GM13977 (cell line): ENCODE results near the gene PRSS27.

ENCODE experiments used
- DNase-seq: peaks from one replicate; pipeline ENCODE4 v3.0.0; 2012; ENCODE audit warnings: low spot score
- in situ Hi-C: fragments of 300-500 bp; cut with MboI; formaldehyde crosslinking; loops from one replicate; pipeline ENCODE4 v1.12.0; 2022; ENCODE audit warnings: low sequenced_read_pairs, low pct_unique_long_range_greater_than_20kb, mixed read lengths, inconsistent platforms; ENCODE audit not compliant: unreplicated experiment
- TF ChIP-seq, protein P1 (sequence below): IDR thresholded peaks from 2 replicates; pipeline ENCODE4 v1.5.1; 2012; ENCODE audit warnings: mild to moderate bottlenecking, control low read depth; ENCODE audit not compliant: insufficient read depth; ENCODE audit errors: extremely low read depth, missing control alignments

PRSS27 gene

DNA sequence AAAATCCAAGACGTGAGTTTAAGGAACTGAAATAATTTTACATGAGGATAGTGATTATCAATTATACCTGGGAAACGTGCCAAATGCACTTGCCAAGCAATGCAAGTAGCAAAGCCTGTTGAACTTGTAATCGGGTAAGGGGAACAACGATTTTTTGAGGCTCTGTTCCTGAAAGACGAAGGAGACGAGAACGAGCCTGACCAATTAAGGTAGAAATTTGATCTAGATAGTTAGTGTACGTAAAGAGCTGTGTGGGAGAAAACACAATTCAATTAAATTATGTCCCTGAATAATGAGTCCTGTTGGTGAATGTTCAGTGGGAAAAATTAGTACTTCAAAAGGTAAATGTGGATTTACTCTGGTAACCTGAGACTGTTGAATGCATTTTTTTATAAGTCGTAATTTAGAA, 55.4 kb downstream of the PRSS27 start:
- DNase-seq, result no peak
- TF ChIP-seq, protein P1, sequence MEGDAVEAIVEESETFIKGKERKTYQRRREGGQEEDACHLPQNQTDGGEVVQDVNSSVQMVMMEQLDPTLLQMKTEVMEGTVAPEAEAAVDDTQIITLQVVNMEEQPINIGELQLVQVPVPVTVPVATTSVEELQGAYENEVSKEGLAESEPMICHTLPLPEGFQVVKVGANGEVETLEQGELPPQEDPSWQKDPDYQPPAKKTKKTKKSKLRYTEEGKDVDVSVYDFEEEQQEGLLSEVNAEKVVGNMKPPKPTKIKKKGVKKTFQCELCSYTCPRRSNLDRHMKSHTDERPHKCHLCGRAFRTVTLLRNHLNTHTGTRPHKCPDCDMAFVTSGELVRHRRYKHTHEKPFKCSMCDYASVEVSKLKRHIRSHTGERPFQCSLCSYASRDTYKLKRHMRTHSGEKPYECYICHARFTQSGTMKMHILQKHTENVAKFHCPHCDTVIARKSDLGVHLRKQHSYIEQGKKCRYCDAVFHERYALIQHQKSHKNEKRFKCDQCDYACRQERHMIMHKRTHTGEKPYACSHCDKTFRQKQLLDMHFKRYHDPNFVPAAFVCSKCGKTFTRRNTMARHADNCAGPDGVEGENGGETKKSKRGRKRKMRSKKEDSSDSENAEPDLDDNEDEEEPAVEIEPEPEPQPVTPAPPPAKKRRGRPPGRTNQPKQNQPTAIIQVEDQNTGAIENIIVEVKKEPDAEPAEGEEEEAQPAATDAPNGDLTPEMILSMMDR, result no peak
- in situ Hi-C loops, result no loop called here

DNA sequence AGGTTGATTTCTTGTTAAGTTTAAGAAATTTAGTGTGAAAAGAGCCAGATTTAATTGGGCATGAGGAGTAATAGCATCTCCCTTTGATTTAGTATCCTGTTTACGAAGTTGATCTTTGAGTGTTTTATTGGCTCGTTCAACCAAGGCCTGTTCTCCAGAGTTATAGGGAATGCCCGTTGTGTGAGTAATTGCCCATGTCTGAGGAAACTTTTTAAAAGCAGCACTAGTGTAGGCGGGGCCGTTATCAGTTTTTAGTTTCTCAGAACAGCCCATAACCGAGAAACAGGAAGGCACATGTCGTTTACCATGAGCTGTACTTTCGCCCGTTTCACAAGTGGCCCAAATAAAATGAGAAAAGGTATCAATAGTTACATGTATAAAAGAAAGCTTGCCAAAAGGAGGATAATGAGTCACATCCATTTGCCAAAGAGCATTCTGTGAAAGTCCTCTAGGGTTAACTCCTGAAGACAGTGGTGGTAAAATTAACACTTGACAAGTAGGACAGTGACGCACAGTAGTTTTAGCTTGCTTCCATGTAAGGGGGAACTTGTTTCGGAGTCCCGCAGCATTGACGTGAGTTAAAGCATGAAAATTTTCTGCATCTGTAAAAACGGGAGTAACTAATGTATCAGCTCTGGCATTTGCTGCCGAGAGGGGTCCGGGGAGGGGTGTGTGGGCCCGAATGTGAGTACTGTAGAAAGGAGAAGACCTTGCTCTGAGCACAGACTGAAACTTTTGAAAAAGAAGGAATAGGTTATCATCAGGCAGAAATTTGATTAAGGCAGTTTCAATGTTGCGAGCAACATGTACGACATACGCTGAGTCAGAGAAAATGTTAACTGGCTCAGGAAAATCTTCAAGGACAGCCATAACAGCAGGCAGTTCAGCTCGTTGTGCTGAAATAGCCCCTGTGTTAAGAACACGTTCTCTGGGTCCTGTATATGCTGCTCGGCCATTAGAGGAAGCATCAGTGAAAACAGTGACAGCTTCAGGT, 56.2 kb downstream of the PRSS27 start:
- TF ChIP-seq, protein P1, result no peak
- DNase-seq, result no peak
- in situ Hi-C loops, result no loop called here
